H9 (cell line): Measurements from ENCODE around the gene DPP10. TPM values are rescaled to one million over a fixed set of nuclear protein-coding genes. Genes with fewer than 3 reads are reported as not detected.

Experiments used
- DNase-seq: peaks from one replicate; pipeline ENCODE4 v3.0.0-alpha.2; 2017
- H2AFZ ChIP-seq: one replicate; pipeline ENCODE4 v1.6.1; 2013; ENCODE audit warnings: mild to moderate bottlenecking, low read length, control low read depth, moderate library complexity
- H2AK5ac ChIP-seq: 2 replicates; pipeline ENCODE4 v1.6.1; 2013; ENCODE audit warnings: low read length, control low read depth, mixed read lengths; ENCODE audit not compliant: insufficient read length
- H2BK120ac ChIP-seq: one replicate; pipeline ENCODE4 v1.6.1; 2013; ENCODE audit warnings: low read depth, mild to moderate bottlenecking, low read length, control low read depth, inconsistent platforms; ENCODE audit not compliant: poor library complexity, severe bottlenecking
- H2BK12ac ChIP-seq: 2 replicates; pipeline ENCODE4 v1.6.1; 2013; ENCODE audit warnings: low read length, control low read depth, mixed read lengths, low read depth; ENCODE audit not compliant: insufficient read length
- H2BK15ac ChIP-seq: 2 replicates; pipeline ENCODE4 v1.6.1; 2013; ENCODE audit warnings: low read depth, low read length, control low read depth
- H2BK20ac ChIP-seq: one replicate; pipeline ENCODE4 v1.6.1; 2013; ENCODE audit warnings: low read depth, mild to moderate bottlenecking, low read length, control low read depth, inconsistent platforms; ENCODE audit not compliant: poor library complexity, severe bottlenecking
- H2BK5ac ChIP-seq: 2 replicates; pipeline ENCODE4 v1.6.1; 2013; ENCODE audit warnings: low read length, control low read depth, mixed read lengths; ENCODE audit not compliant: insufficient read length
- H3K14ac ChIP-seq: 2 replicates; pipeline ENCODE4 v1.6.1; 2013; ENCODE audit warnings: low read length, control low read depth; ENCODE audit not compliant: insufficient read depth
- H3K18ac ChIP-seq: 2 replicates; pipeline ENCODE4 v1.6.1; 2013; ENCODE audit warnings: low read depth, mild to moderate bottlenecking, mixed read lengths, low read length, control low read depth; ENCODE audit not compliant: insufficient read length
- H3K23ac ChIP-seq: 2 replicates; pipeline ENCODE4 v1.6.1; 2013; ENCODE audit warnings: low read length, control low read depth, mixed read lengths, low read depth; ENCODE audit not compliant: insufficient read length
- H3K23me2 ChIP-seq: 2 replicates; pipeline ENCODE4 v1.6.1; 2013; ENCODE audit warnings: low read depth, mild to moderate bottlenecking, mixed read lengths, low read length, control low read depth; ENCODE audit not compliant: insufficient read length, poor library complexity, severe bottlenecking
- H3K27ac ChIP-seq: 2 replicates; pipeline ENCODE4 v1.5.1; 2013; ENCODE audit warnings: low read length, control low read depth, mixed read lengths, low read depth; ENCODE audit not compliant: insufficient read length
- H3K27me3 ChIP-seq: 2 replicates; pipeline ENCODE4 v1.6.1; 2013; ENCODE audit warnings: low read length, control low read depth, inconsistent platforms; ENCODE audit not compliant: insufficient read depth
- H3K4ac ChIP-seq: 2 replicates; pipeline ENCODE4 v1.6.1; 2013; ENCODE audit warnings: low read depth, mild to moderate bottlenecking, control low read depth, inconsistent platforms, low read length, moderate library complexity
- H3K4me1 ChIP-seq: 2 replicates; pipeline ENCODE4 v1.6.1; 2013; ENCODE audit warnings: low read length, control low read depth, inconsistent platforms; ENCODE audit not compliant: insufficient read depth
- H3K4me2 ChIP-seq: 2 replicates; pipeline ENCODE4 v1.6.1; 2013; ENCODE audit warnings: low read length, control low read depth, mixed read lengths; ENCODE audit not compliant: insufficient read length, insufficient read depth
- H3K56ac ChIP-seq: 2 replicates; pipeline ENCODE4 v1.6.1; 2013; ENCODE audit warnings: low read depth, mild to moderate bottlenecking, mixed read lengths, low read length, control low read depth; ENCODE audit not compliant: insufficient read length
- H3K79me1 ChIP-seq: 2 replicates; pipeline ENCODE4 v1.6.1; 2013; ENCODE audit warnings: low read depth, mild to moderate bottlenecking, moderate library complexity, low read length, control low read depth, inconsistent platforms; ENCODE audit not compliant: insufficient read depth, poor library complexity, severe bottlenecking
- H3K79me2 ChIP-seq: 2 replicates; pipeline ENCODE4 v1.6.1; 2013; ENCODE audit warnings: low read length, control low read depth, inconsistent platforms; ENCODE audit not compliant: insufficient read depth
- H3K9ac ChIP-seq: 2 replicates; pipeline ENCODE4 v1.6.1; 2013; ENCODE audit warnings: low read length, control low read depth, mixed read lengths; ENCODE audit not compliant: insufficient read length; ENCODE audit errors: extremely low read depth
- H3K9me3 ChIP-seq: one replicate; pipeline ENCODE4 v1.6.1; 2013; ENCODE audit warnings: low read depth, low read length, inconsistent platforms; ENCODE audit not compliant: control insufficient read depth
- H3T11ph ChIP-seq: one replicate; pipeline ENCODE4 v1.6.1; 2013; ENCODE audit warnings: mild to moderate bottlenecking, low read length, control low read depth, inconsistent platforms
- H4K20me1 ChIP-seq: one replicate; pipeline ENCODE4 v1.6.1; 2013; ENCODE audit not compliant: control insufficient read depth, insufficient read length, insufficient read depth
- H4K5ac ChIP-seq: 2 replicates; pipeline ENCODE4 v1.6.1; 2013; ENCODE audit warnings: low read depth, mild to moderate bottlenecking, mixed read lengths, low read length, control low read depth; ENCODE audit not compliant: insufficient read length
- H4K8ac ChIP-seq: replicated peaks from 2 replicates; pipeline ENCODE4 v1.6.1; 2013; ENCODE audit warnings: low read length, control low read depth, mixed read lengths, low read depth; ENCODE audit not compliant: insufficient read length
- H4K91ac ChIP-seq: 2 replicates; pipeline ENCODE4 v1.6.1; 2013; ENCODE audit warnings: low read depth, mild to moderate bottlenecking, moderate library complexity, mixed read lengths, low read length, control low read depth; ENCODE audit not compliant: insufficient read length
- H3K27ac Mint-ChIP-seq, 3 experiments: 2 replicates in 2 of 3; 3 replicates in 1 of 3; pipeline ENCODE4 v1.8.0; 2020 to 2021; ENCODE audit warnings: mixed read lengths in 3 of 3, mild to moderate bottlenecking in 1 of 3, moderate library complexity in 1 of 3
- H3K27me3 Mint-ChIP-seq: 2 replicates; pipeline ENCODE4 v1.8.0; 2021; ENCODE audit warnings: low read depth, mild to moderate bottlenecking, moderate library complexity, mixed read lengths
- H3K36me3 Mint-ChIP-seq, 3 experiments: 2 replicates in 2 of 3; 3 replicates in 1 of 3; pipeline ENCODE4 v1.8.0; 2020 to 2021; ENCODE audit warnings: low read depth in 3 of 3, mixed read lengths in 3 of 3; ENCODE audit not compliant: insufficient read depth in 1 of 3
- H3K4me1 Mint-ChIP-seq, 2 experiments: 2 replicates each; pipeline ENCODE4 v1.8.0; 2020; ENCODE audit warnings: mixed read lengths in 2 of 2
- H3K4me3 Mint-ChIP-seq, 2 experiments: 2 replicates in 1 of 2; 3 replicates in 1 of 2; pipeline ENCODE4 v1.8.0; 2020 to 2021; ENCODE audit warnings: mild to moderate bottlenecking in 2 of 2, mixed read lengths in 2 of 2, moderate library complexity in 1 of 2
- H3K9me3 Mint-ChIP-seq, 2 experiments: 2 replicates in 1 of 2; 3 replicates in 1 of 2; pipeline ENCODE4 v1.8.0; 2020; ENCODE audit warnings: mild to moderate bottlenecking in 2 of 2, mixed read lengths in 2 of 2, moderate library complexity in 1 of 2
- WGBS: extraction: QIAGEN DNeasy Blood & Tissue Kit; methylation state at CpG from one replicate; pipeline ENCODE4 v1.1.7; 2013; ENCODE audit warnings: missing lambda C conversion rate, low lambda C conversion rate, mixed read lengths; ENCODE audit not compliant: insufficient read length; ENCODE audit errors: extremely low coverage; 5-methylcytosine and 5-hydroxymethylcytosine counted together
- total RNA-seq: library from RNA; stranded (reverse); gene quantifications from 2 replicates; pipeline ENCODE4 v1.2.1, GENCODE V29; 2021
- TF ChIP-seq, protein P1 (sequence below): fragments of 200-600 bp; sonication (generic); conservative IDR thresholded peaks from 3 replicates; pipeline ENCODE4 v1.8.0; 2021; ENCODE audit warnings: antibody characterized with exemption, mild to moderate bottlenecking

The DPP10 gene
- total RNA-seq, 1 experiment from 2014 or later, result 11.3 TPM

GRCh38 chr2:114450639-114451038 lies 8.2 kb downstream of the DPP10 start:
- Histone ChIP-seq H3K79me1 (no peaks in the 10 kb centered on the region), H4K5ac (no peak overlapping the region), H2BK20ac (no peak overlapping the region), H3K23ac (no peak overlapping the region), H3K23me2 (no peaks in the 10 kb centered on the region), H3K79me2 (no peaks in the 10 kb centered on the region), H3K4ac (no peak overlapping the region), H3K27ac (no peak overlapping the region), H3K27me3 (no peaks in the 10 kb centered on the region), H4K8ac (no peak overlapping the region), H4K91ac (no peak overlapping the region), H3K9me3 (no peaks in the 10 kb centered on the region), H2BK120ac (no peak overlapping the region), H3K18ac (no peak overlapping the region), H3K9ac (no peak overlapping the region), H3T11ph (no peak overlapping the region), H2BK12ac (no peak overlapping the region), H3K4me2 (no peak overlapping the region), H2AFZ (no peak overlapping the region), H2BK5ac (no peak overlapping the region), H4K20me1 (no peaks in the 10 kb centered on the region), H3K56ac (no peak overlapping the region), H3K14ac (no peak overlapping the region), H3K4me1 (no peaks in the 10 kb centered on the region), H2BK15ac (no peak overlapping the region), H2AK5ac (no peak overlapping the region)
- peaks cover 16 to 23% of the 10 kb centered on the region in 2 experiments for H3K4me1 Mint-ChIP-seq
- no peak overlapping the region for H3K4me3 Mint-ChIP-seq
- peaks cover 5 to 7% of the 10 kb centered on the region in 2 experiments; a peak in 2 of 5 replicates for H3K9me3 Mint-ChIP-seq
- no peak for DNase-seq
- H3K36me3 Mint-ChIP-seq, result peaks cover 0 to 6% (median 4%) of the 10 kb centered on the region in 3 experiments; a peak in 3 of 7 replicates
- no peak overlapping the region for H3K27ac Mint-ChIP-seq
- no peaks in the 10 kb centered on the region for H3K27me3 Mint-ChIP-seq
- TF ChIP-seq, protein P1, sequence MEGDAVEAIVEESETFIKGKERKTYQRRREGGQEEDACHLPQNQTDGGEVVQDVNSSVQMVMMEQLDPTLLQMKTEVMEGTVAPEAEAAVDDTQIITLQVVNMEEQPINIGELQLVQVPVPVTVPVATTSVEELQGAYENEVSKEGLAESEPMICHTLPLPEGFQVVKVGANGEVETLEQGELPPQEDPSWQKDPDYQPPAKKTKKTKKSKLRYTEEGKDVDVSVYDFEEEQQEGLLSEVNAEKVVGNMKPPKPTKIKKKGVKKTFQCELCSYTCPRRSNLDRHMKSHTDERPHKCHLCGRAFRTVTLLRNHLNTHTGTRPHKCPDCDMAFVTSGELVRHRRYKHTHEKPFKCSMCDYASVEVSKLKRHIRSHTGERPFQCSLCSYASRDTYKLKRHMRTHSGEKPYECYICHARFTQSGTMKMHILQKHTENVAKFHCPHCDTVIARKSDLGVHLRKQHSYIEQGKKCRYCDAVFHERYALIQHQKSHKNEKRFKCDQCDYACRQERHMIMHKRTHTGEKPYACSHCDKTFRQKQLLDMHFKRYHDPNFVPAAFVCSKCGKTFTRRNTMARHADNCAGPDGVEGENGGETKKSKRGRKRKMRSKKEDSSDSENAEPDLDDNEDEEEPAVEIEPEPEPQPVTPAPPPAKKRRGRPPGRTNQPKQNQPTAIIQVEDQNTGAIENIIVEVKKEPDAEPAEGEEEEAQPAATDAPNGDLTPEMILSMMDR, result no peak
- no CpG with 5 or more reads among the region's 2 CpGs for WGBS
